HCT116 (cell line): ENCODE data around the gene CCDC121. TPM values are rescaled to one million over a fixed set of nuclear protein-coding genes. Genes with fewer than 3 reads are reported as not detected.

ENCODE experiments used
- ATAC-seq: fragments of 200-7000 bp; cut with Tn5 transposase; 2 replicates; pipeline ENCODE4 v1.9.1; 2020; ENCODE audit warnings: mild to moderate bottlenecking, moderate library complexity
- BruUV-seq: library from RNA; stranded (reverse); fragments of 400-500 nt; replicated peaks from 2 replicates; lab custom pipeline; 2021; lab: Mats Ljungman, UMichigan
- CTCF ChIA-PET: fragments of 300-600 bp; sonication (Branson Sonifier 250); formaldehyde crosslinking; loops from one replicate; lab custom pipeline; 2021; ENCODE audit warnings: antibody characterized with exemption; lab: Charles Lee
- POLR2A ChIA-PET: fragments of 300-600, 350-600 bp; sonication (Branson Sonifier 250); formaldehyde crosslinking; loops from one replicate; lab custom pipeline; 2021; ENCODE audit warnings: antibody characterized with exemption; lab: Charles Lee
- RAD21 ChIA-PET, 2 experiments: fragments of 300-600 bp; sonication (Branson Sonifier 250); formaldehyde crosslinking; loops; one replicate each; lab custom pipeline; 2023; ENCODE audit warnings: low total read pairs in 2 of 2; ENCODE audit not compliant: uncharacterized antibody in 2 of 2, unreplicated experiment in 2 of 2, low non-redundant PET in 1 of 2; lab: Charles Lee
- DNase-seq: peaks from one replicate; pipeline ENCODE4 v3.0.0-alpha.2; 2010; ENCODE audit warnings: low read depth, low spot score
- H2AFZ ChIP-seq: fragments of 200-600 bp; shearing (Covaris generic), sonication (generic); 2 replicates; pipeline ENCODE4 v1.6.1; 2017; ENCODE audit warnings: low read depth, mixed run types, mixed read lengths, antibody characterized with exemption, low read length; ENCODE audit not compliant: poor library complexity, severe bottlenecking
- H3K27ac ChIP-seq: 2 replicates; pipeline ENCODE4 v1.5.1; 2012; ENCODE audit warnings: low read depth, low read length
- H3K27me3 ChIP-seq: fragments of 200-600 bp; sonication (generic); 2 replicates; pipeline ENCODE4 v1.6.1; 2016; ENCODE audit warnings: mixed run types, low read length, mixed read lengths; ENCODE audit not compliant: insufficient read depth
- H3K36me3 ChIP-seq, 2 experiments: fragments of 200-500 bp in 1 of 2; fragments of 200-600 bp in 1 of 2; sonication (Bioruptor generic) in 1 of 2; sonication (generic) in 1 of 2; 2 replicates each; pipeline versions ENCODE4 v1.5.1 to v1.6.1; 2014 to 2016; ENCODE audit warnings: low read length in 2 of 2, inconsistent platforms in 1 of 2, mixed read lengths in 1 of 2, mixed run types in 1 of 2; ENCODE audit not compliant: insufficient read depth in 2 of 2, control insufficient read depth in 1 of 2
- H3K4me1 ChIP-seq, 2 experiments: fragments of 200-600 bp in 1 of 2; sonication (generic) in 1 of 2; 2 replicates each; pipeline versions ENCODE4 v1.5.1 to v1.6.1; 2012 to 2017; ENCODE audit warnings: low read length in 2 of 2, inconsistent platforms in 1 of 2, mild to moderate bottlenecking in 1 of 2, mixed read lengths in 1 of 2, mixed run types in 1 of 2, moderate library complexity in 1 of 2; ENCODE audit not compliant: insufficient read depth in 2 of 2, control insufficient read depth in 1 of 2
- H3K4me2 ChIP-seq: fragments of 200-600 bp; sonication (generic); 2 replicates; pipeline ENCODE4 v1.6.1; 2017; ENCODE audit warnings: mixed run types, low read length, mixed read lengths
- H3K4me3 ChIP-seq, 2 experiments: fragments of 200-600 bp in 1 of 2; sonication (generic) in 1 of 2; replicated peaks in 1 of 2; 2 replicates each; pipeline ENCODE4 v1.5.1; 2011 to 2016; ENCODE audit warnings: low read length in 2 of 2, control low read depth in 1 of 2, low read depth in 1 of 2, mild to moderate bottlenecking in 1 of 2, mixed read lengths in 1 of 2, mixed run types in 1 of 2
- H3K79me2 ChIP-seq: fragments of 200-600 bp; sonication (generic); 2 replicates; pipeline ENCODE4 v1.6.1; 2017; ENCODE audit warnings: mild to moderate bottlenecking, mixed run types, low read length, moderate library complexity, mixed read lengths; ENCODE audit not compliant: insufficient read depth
- H3K9ac ChIP-seq: fragments of 200-600 bp; sonication (generic); 2 replicates; pipeline ENCODE4 v1.6.1; 2016; ENCODE audit warnings: low read length, mixed read lengths
- H3K9me2 ChIP-seq: fragments of 200-600 bp; sonication (generic), shearing (Covaris generic); 2 replicates; pipeline ENCODE4 v1.6.1; 2017; ENCODE audit warnings: mixed run types, mild to moderate bottlenecking, moderate library complexity; ENCODE audit not compliant: insufficient read depth
- H3K9me3 ChIP-seq, 2 experiments: fragments of 200-500 bp in 1 of 2; fragments of 200-600 bp in 1 of 2; sonication (Bioruptor generic) in 1 of 2; sonication (generic) in 1 of 2; 2 replicates each; pipeline ENCODE4 v1.6.1; 2014 to 2017; ENCODE audit warnings: low read length in 2 of 2, mixed read lengths in 2 of 2, inconsistent platforms in 1 of 2, low read depth in 1 of 2, mild to moderate bottlenecking in 1 of 2, mixed run types in 1 of 2, moderate library complexity in 1 of 2; ENCODE audit not compliant: control insufficient read depth in 1 of 2, insufficient read depth in 1 of 2
- H4K20me1 ChIP-seq: fragments of 200-600 bp; sonication (generic), shearing (Covaris generic); 2 replicates; pipeline ENCODE4 v1.6.1; 2017; ENCODE audit warnings: mixed run types, mild to moderate bottlenecking, moderate library complexity; ENCODE audit not compliant: insufficient read depth
- CBX3 ChIP-seq: IDR thresholded peaks from 2 replicates; pipeline ENCODE4 v1.6.1; 2012; ENCODE audit warnings: low read depth
- CEBPB ChIP-seq: IDR thresholded peaks from 2 replicates; pipeline ENCODE4 v1.6.1; 2012; ENCODE audit warnings: low read depth
- EGR1 ChIP-seq: IDR thresholded peaks from 2 replicates; pipeline ENCODE4 v1.6.1; 2012; ENCODE audit warnings: low read depth
- EZH2 ChIP-seq: fragments of 200-600 bp; sonication (generic); IDR thresholded peaks from 2 replicates; pipeline ENCODE4 v1.6.1; 2017; ENCODE audit warnings: antibody characterized with exemption, mixed run types
- EZH2phosphoT487 ChIP-seq: fragments of 200-600 bp; IDR thresholded peaks from 2 replicates; pipeline ENCODE4 v1.6.1; 2018; ENCODE audit warnings: antibody characterized with exemption, borderline replicate concordance
- POLR2AphosphoS5 ChIP-seq: IDR thresholded peaks from 2 replicates; pipeline ENCODE4 v1.6.1; 2011; ENCODE audit warnings: mild to moderate bottlenecking, low read depth, low read length, moderate library complexity
- YY1 ChIP-seq: IDR thresholded peaks from 2 replicates; pipeline ENCODE4 v1.6.1; 2011; ENCODE audit warnings: low read length, low read depth, moderate library complexity, mild to moderate bottlenecking; ENCODE audit not compliant: insufficient replicate concordance; ENCODE audit errors: extremely low read depth
- ZNF274 ChIP-seq: fragments of 200-500 bp; sonication (Bioruptor generic); IDR thresholded peaks from 2 replicates; pipeline ENCODE4 v1.6.1; 2014; ENCODE audit warnings: mild to moderate bottlenecking, low read depth, low read length, inconsistent platforms
- intact Hi-C: fragments of 100-400 bp; cut with micrococcal nuclease; formaldehyde crosslinking; loops from 2 replicates; pipeline ENCODE4 v1.10.0; 2022
- total RNA-seq: library from RNA; stranded (reverse); gene quantifications from one replicate; pipeline ENCODE4 v1.2.1, GENCODE V29; 2021; ENCODE audit not compliant: unreplicated experiment
- TF ChIP-seq, protein P1 (sequence below): IDR thresholded peaks from 2 replicates; pipeline ENCODE4 v1.6.1; 2012
- TF ChIP-seq, protein P2 (sequence below), 3 experiments: fragments of 200-600 bp in 1 of 3; sonication (generic) in 1 of 3; IDR thresholded peaks in 2 of 3; conservative IDR thresholded peaks in 1 of 3; 2 replicates each; pipeline ENCODE4 v1.5.1; 2012 to 2017; ENCODE audit warnings: low read depth in 2 of 3, low read length in 2 of 3, antibody characterized with exemption in 1 of 3, borderline replicate concordance in 1 of 3, control low read depth in 1 of 3, mild to moderate bottlenecking in 1 of 3, mixed read lengths in 1 of 3, mixed run types in 1 of 3, moderate library complexity in 1 of 3; ENCODE audit not compliant: insufficient read depth in 1 of 3

Gene CCDC121
- total RNA-seq, 1 experiment from 2014 or later = 2.1 TPM

DNA sequence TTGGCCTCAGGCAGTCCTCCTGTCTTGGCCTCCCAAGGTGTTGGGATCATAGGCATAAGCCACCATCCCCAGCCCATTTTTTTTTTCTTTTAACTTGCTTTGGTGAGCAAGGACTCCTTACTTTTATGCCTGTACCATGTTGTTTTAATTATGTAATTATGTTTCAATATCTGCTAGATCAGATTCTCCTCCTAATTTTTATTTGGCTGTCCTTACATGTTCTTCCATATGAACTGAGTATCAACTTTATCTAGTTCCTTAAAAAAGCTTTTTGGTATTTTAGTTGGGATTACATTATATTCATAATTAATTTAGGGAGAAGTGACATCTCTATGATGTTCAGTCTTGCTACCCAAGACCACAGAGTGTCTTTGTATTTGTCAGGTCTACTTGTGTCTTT is 16.4 kb upstream of the CCDC121 start:
- DNase-seq (no peak), ATAC-seq (no peak)
- POLR2A ChIA-PET = no interaction called here
- TF ChIP-seq, protein P1, sequence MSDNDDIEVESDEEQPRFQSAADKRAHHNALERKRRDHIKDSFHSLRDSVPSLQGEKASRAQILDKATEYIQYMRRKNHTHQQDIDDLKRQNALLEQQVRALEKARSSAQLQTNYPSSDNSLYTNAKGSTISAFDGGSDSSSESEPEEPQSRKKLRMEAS = no peak
- TF ChIP-seq EZH2phosphoT487 = no peak
- no peak for TF ChIP-seq EZH2
- TF ChIP-seq POLR2AphosphoS5 = no peak
- TF ChIP-seq, protein P2, sequence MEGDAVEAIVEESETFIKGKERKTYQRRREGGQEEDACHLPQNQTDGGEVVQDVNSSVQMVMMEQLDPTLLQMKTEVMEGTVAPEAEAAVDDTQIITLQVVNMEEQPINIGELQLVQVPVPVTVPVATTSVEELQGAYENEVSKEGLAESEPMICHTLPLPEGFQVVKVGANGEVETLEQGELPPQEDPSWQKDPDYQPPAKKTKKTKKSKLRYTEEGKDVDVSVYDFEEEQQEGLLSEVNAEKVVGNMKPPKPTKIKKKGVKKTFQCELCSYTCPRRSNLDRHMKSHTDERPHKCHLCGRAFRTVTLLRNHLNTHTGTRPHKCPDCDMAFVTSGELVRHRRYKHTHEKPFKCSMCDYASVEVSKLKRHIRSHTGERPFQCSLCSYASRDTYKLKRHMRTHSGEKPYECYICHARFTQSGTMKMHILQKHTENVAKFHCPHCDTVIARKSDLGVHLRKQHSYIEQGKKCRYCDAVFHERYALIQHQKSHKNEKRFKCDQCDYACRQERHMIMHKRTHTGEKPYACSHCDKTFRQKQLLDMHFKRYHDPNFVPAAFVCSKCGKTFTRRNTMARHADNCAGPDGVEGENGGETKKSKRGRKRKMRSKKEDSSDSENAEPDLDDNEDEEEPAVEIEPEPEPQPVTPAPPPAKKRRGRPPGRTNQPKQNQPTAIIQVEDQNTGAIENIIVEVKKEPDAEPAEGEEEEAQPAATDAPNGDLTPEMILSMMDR (IDR thresholded peaks at IDR 0.05 in 2 of 3, conservative IDR thresholded peaks at IDR 0.05 in 1 of 3; ENCODE audit: borderline replicate concordance in 1 of 3, insufficient read depth in 1 of 3, low read depth in 2 of 3, low read length in 2 of 3) = no peak
- no peak for TF ChIP-seq YY1
- TF ChIP-seq CEBPB = no peak
- TF ChIP-seq CBX3 = no peak
- no peak for TF ChIP-seq ZNF274
- no peak for TF ChIP-seq EGR1
- Histone ChIP-seq H3K4me1 (no peaks in the 10 kb centered on the region), H3K36me3 (peaks cover 22 to 25% of the 10 kb centered on the region in 2 experiments; a peak in 3 of 4 replicates), H3K9ac (no peak overlapping the region), H3K27me3 (no peaks in the 10 kb centered on the region), H2AFZ (no peak overlapping the region), H3K9me2 (no peaks in the 10 kb centered on the region), H3K9me3 (no peaks in the 10 kb centered on the region), H3K4me2 (no peak overlapping the region), H3K79me2 (no peaks in the 10 kb centered on the region), H3K27ac (no peak overlapping the region), H3K4me3 (no peak overlapping the region), H4K20me1 (no peaks in the 10 kb centered on the region)
- intact Hi-C loops = no loop called here
- CTCF ChIA-PET = no interaction called here
- BruUV-seq = no TSS peak
- RAD21 ChIA-PET = interaction anchor here in 1 of 2 experiments (0.6 kb wide), 1 partner anchor 1445 kb away, joined by 3 read pairs; no protein-coding TSS in a partner anchor
